GM23338 (cell line): ENCODE data around the gene ANTXR1. TPM values are rescaled to one million over a fixed set of nuclear protein-coding genes. Genes with fewer than 3 reads are reported as not detected.

Experiments used
- ATAC-seq: fragments of 200-7000 bp; cut with Tn5 transposase; 3 replicates; pipeline ENCODE4 v1.9.1; 2020
- DNase-seq: peaks from one replicate; pipeline ENCODE4 v3.0.0-alpha.2; 2015; ENCODE audit warnings: low spot score
- H2AFZ ChIP-seq: fragments of 200-600 bp; sonication (generic); 2 replicates; pipeline ENCODE4 v1.8.0; 2016; ENCODE audit warnings: antibody characterized with exemption, mild to moderate bottlenecking, moderate library complexity
- H3F3A ChIP-seq: fragments of 200-600 bp; sonication (generic); replicated peaks from 2 replicates; pipeline ENCODE4 v1.8.0; 2017; ENCODE audit warnings: antibody characterized with exemption, mixed run types, low read depth
- H3K27ac ChIP-seq: fragments of 200-600 bp; sonication (generic); 2 replicates; pipeline ENCODE4 v1.6.1; 2016; ENCODE audit warnings: low read depth
- H3K27me3 ChIP-seq: fragments of 200-600 bp; sonication (generic); 2 replicates; pipeline ENCODE4 v1.8.0; 2016; ENCODE audit warnings: mild to moderate bottlenecking, mixed run types, moderate library complexity; ENCODE audit not compliant: insufficient read depth
- H3K36me3 ChIP-seq: fragments of 200-600 bp; sonication (generic); 2 replicates; pipeline ENCODE4 v1.8.0; 2016; ENCODE audit warnings: mild to moderate bottlenecking; ENCODE audit not compliant: insufficient read depth
- H3K4me1 ChIP-seq: fragments of 200-600 bp; sonication (generic); 2 replicates; pipeline ENCODE4 v1.8.0; 2016; ENCODE audit warnings: mild to moderate bottlenecking, moderate library complexity; ENCODE audit not compliant: insufficient read depth
- H3K4me2 ChIP-seq: fragments of 200-600 bp; sonication (generic); 2 replicates; pipeline ENCODE4 v1.7.1; 2017; ENCODE audit warnings: mixed run types
- H3K4me3 ChIP-seq: fragments of 200-600 bp; sonication (generic); 2 replicates; pipeline ENCODE4 v1.6.1; 2016; ENCODE audit warnings: mixed run types
- H3K79me2 ChIP-seq: fragments of 200-600 bp; sonication (generic); replicated peaks from 2 replicates; pipeline ENCODE4 v1.8.0; 2017; ENCODE audit warnings: mild to moderate bottlenecking; ENCODE audit not compliant: insufficient read depth
- H3K9me2 ChIP-seq: fragments of 200-600 bp; sonication (generic); 2 replicates; pipeline ENCODE4 v1.8.0; 2017; ENCODE audit not compliant: insufficient read depth
- H4K20me1 ChIP-seq: fragments of 200-600 bp; sonication (generic); replicated peaks from 2 replicates; pipeline ENCODE4 v1.8.0; 2017; ENCODE audit warnings: mild to moderate bottlenecking; ENCODE audit not compliant: insufficient read depth
- H3K27ac Mint-ChIP-seq: 2 replicates; pipeline ENCODE4 v1.8.0; 2020; ENCODE audit warnings: inconsistent platforms, mild to moderate bottlenecking, moderate library complexity, mixed read lengths
- H3K27me3 Mint-ChIP-seq: 3 replicates; pipeline ENCODE4 v1.8.0; 2022; ENCODE audit warnings: low read depth, mild to moderate bottlenecking, moderate library complexity, mixed read lengths, inconsistent platforms; ENCODE audit not compliant: insufficient read depth, poor library complexity
- H3K36me3 Mint-ChIP-seq: 3 replicates; pipeline ENCODE4 v1.8.0; 2021; ENCODE audit warnings: low read depth, mild to moderate bottlenecking, inconsistent platforms, moderate library complexity, mixed read lengths
- H3K4me1 Mint-ChIP-seq: 3 replicates; pipeline ENCODE4 v1.8.0; 2020; ENCODE audit warnings: mild to moderate bottlenecking, inconsistent platforms, mixed read lengths
- H3K4me3 Mint-ChIP-seq: 3 replicates; pipeline ENCODE4 v1.8.0; 2021; ENCODE audit warnings: moderate library complexity, mild to moderate bottlenecking, inconsistent platforms, mixed read lengths
- H3K9me3 Mint-ChIP-seq: 3 replicates; pipeline ENCODE4 v1.8.0; 2020; ENCODE audit warnings: moderate library complexity, mild to moderate bottlenecking, inconsistent platforms, mixed read lengths
- ETS1 ChIP-seq: IDR thresholded peaks from 2 replicates; pipeline ENCODE4 v1.6.1; 2016; ENCODE audit warnings: antibody characterized with exemption
- EZH2 ChIP-seq: fragments of 200-600 bp; sonication (generic); IDR thresholded peaks from one replicate; pipeline ENCODE4 v1.8.0; 2017; ENCODE audit warnings: antibody characterized with exemption, mild to moderate bottlenecking, low read depth; ENCODE audit not compliant: unreplicated experiment
- REST ChIP-seq: IDR thresholded peaks from one replicate; pipeline ENCODE4 v1.6.1; 2018; ENCODE audit warnings: antibody characterized with exemption; ENCODE audit not compliant: unreplicated experiment
- ZNF462 ChIP-seq: fragments of 250-450 bp; sonication (Bioruptor Pico); IDR thresholded peaks from 2 replicates; pipeline ENCODE4 v1.5.0; 2020; ENCODE audit warnings: mild to moderate bottlenecking, moderate library complexity
- polyA plus RNA-seq: library from polyadenylated mRNA; unstranded; fragments of >200 nt; fragmentation: Nextera tagmentation; extraction: Ambion mirVana; gene quantifications from 2 replicates; pipeline ENCODE4 v1.2.1, GENCODE V29; 2016
- total RNA-seq: library from RNA; depleted of rRNA; stranded (reverse); fragments of >200 nt; shearing (Covaris generic); gene quantifications from 2 replicates; pipeline ENCODE4 v1.2.3, GENCODE V29; 2014

Gene ANTXR1
- total and polyA plus RNA-seq, 2 experiments from 2014 or later: 16.1 to 23.1 TPM

GRCh38 chr2:69125816-69126215 lies 112.8 kb downstream of the ANTXR1 start:
- TF ChIP-seq ETS1 (no peak), EZH2 (no peak), ZNF462 (CRISPR knock-in tag) (no peak), REST (no peak)
- Histone ChIP-seq H3F3A (no peaks in the 10 kb centered on the region), H3K9me2 (no peaks in the 10 kb centered on the region), H3K4me3 (no peak overlapping the region), H3K4me1 (peaks cover 2% of the 10 kb centered on the region; the same call in 1 of the 2 replicates), H2AFZ (no peak overlapping the region), H4K20me1 (no peaks in the 10 kb centered on the region), H3K27ac (no peak overlapping the region), H3K27me3 (no peaks in the 10 kb centered on the region), H3K4me2 (no peak overlapping the region), H3K36me3 (no peaks in the 10 kb centered on the region; the same call in 1 of the 2 replicates), H3K79me2 (no peaks in the 10 kb centered on the region)
- Mint-ChIP-seq H3K4me3 (no peak overlapping the region), H3K9me3 (no peaks in the 10 kb centered on the region), H3K27ac (no peak overlapping the region), H3K27me3 (no peaks in the 10 kb centered on the region), H3K36me3 (peaks cover 6% of the 10 kb centered on the region), H3K4me1 (peaks cover 6% of the 10 kb centered on the region; the same call in 1 of the 3 replicates)
- DNase-seq: no peak
- no peak for ATAC-seq
